Measurements from ENCODE around the gene WDFY2.

DNA sequence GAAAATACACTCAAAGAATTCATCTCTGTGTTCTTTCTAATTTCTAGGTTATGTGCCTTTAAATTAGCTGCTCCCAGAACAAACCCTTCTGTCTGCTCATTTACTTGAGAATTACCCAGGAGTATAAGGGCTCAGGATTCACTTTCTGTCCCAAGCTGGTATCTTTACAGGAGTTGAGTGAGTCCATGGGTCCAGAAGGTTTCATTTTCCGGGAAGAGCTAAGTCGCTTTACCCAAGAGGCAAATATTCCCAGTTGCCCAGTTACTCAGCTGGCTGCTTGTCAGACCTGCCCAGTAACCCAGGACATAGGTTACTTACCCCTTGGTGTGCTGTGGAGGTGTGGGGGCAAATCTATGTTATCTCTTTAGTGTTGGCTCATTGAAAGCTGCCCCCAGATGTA is 172.4 kb downstream of the WDFY2 start:
- no peak for TF ChIP-seq POLR2A (IDR thresholded peaks at IDR 0.05; ENCODE audit: extremely low read depth, insufficient read length)
- TF ChIP-seq, protein P1, sequence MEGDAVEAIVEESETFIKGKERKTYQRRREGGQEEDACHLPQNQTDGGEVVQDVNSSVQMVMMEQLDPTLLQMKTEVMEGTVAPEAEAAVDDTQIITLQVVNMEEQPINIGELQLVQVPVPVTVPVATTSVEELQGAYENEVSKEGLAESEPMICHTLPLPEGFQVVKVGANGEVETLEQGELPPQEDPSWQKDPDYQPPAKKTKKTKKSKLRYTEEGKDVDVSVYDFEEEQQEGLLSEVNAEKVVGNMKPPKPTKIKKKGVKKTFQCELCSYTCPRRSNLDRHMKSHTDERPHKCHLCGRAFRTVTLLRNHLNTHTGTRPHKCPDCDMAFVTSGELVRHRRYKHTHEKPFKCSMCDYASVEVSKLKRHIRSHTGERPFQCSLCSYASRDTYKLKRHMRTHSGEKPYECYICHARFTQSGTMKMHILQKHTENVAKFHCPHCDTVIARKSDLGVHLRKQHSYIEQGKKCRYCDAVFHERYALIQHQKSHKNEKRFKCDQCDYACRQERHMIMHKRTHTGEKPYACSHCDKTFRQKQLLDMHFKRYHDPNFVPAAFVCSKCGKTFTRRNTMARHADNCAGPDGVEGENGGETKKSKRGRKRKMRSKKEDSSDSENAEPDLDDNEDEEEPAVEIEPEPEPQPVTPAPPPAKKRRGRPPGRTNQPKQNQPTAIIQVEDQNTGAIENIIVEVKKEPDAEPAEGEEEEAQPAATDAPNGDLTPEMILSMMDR (IDR thresholded peaks at IDR 0.05; ENCODE audit: low read depth, low read length) = no peak
- TF ChIP-seq, protein P2, sequence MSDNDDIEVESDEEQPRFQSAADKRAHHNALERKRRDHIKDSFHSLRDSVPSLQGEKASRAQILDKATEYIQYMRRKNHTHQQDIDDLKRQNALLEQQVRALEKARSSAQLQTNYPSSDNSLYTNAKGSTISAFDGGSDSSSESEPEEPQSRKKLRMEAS (IDR thresholded peaks at IDR 0.05; ENCODE audit: low read depth, low read length) = no peak

Data from NB4 (cell line).